HG02798 (cell line): ENCODE results near the gene PHACTR3.

Experiments
- ATAC-seq: cut with Tn5 transposase; IDR thresholded peaks from one replicate; pipeline ENCODE4 v1.9.1; 2021; ENCODE audit warnings: mild to moderate bottlenecking; ENCODE audit not compliant: unreplicated experiment, poor library complexity

Gene PHACTR3

DNA sequence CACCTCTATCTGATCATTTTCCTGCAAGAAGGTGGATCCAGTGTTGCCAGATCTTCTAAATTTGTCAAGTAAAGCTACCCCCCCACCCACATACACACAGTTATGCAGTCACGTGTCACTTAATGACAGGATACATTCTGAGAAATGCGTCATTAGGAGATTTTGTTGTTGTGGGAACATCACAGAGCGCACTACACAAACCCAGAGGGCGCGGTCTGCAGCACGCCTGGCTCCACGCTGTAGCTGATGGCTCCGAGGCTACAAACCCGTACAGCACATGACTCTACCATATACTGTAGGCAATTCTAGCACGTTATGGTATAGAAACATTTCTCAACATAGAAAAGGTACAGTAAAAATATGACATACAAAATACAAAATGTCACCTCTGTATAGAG, 202.2 kb downstream of the PHACTR3 start:
- no peak for ATAC-seq

DNA sequence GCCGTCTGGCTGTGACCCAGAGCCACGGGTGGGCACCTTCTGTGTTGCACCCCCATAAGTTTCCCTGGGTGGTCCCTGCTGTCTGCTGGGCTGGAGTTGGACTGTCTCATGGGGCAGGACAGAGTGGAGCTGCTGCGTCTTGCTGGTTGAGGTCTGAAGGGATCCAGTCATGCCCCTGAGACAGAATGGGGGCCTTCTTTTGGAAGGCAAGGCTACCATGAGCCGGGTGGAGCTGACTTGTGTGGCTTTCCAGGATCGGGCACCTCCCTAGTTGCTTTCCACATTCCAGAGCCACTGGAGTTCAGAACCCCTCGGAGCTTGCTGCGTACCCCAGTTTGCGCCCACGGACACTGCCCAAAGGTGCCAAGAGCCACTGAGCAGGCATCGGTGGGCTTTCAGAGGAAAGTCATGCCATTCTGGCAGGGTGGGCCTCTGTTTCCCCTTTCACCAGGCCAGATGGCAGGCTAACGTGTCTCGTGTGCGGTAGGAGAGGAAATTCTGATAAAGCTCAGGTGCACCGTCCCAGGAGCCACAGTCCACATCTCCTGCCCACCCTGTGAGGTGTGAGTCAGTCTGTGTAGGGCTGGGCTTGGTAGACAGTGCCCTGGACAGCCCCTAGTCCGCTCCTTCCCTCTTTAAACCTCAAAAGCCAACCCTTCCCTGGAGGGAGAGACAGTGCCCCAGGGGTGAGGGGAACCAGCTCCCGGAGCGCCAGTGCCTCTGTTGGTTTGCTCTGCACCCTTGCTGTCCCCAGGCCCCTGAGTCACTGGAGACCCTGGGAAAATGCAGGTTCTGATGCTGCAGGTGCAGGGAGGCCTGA, 203.8 kb downstream of the PHACTR3 start:
- ATAC-seq = no peak

DNA sequence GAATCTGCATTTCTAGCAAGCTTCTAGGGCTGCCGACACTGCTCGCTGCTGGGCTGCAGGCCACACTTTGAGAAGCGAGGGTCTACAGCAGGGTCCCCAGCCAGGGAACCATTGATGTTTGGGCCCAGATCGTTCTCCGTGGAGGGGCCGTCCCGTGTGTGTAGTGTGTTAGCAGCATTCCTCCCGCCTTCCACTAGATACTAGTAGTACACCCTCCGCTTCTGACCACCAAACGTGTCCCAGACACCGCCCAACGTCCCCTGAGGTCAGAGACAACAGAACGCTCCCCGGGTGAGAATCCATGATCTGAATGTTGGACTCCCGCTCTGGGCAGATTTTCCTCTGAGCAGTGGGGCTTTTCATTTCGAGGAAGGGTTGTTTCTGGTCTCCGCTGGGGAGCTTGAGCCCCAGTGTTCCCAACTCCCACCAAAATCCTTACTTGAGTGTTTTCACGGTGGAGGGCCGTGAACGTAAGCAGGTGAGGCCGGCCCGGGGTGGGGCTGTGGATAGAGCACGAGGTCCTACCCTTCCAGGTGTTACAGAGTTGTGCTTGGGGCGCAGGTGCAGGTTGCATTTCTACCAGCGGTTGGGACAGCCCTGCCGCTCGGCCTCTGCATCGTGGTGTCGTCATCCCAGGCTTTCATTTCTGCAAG, 204.5 kb downstream of the PHACTR3 start:
- ATAC-seq = no peak

DNA sequence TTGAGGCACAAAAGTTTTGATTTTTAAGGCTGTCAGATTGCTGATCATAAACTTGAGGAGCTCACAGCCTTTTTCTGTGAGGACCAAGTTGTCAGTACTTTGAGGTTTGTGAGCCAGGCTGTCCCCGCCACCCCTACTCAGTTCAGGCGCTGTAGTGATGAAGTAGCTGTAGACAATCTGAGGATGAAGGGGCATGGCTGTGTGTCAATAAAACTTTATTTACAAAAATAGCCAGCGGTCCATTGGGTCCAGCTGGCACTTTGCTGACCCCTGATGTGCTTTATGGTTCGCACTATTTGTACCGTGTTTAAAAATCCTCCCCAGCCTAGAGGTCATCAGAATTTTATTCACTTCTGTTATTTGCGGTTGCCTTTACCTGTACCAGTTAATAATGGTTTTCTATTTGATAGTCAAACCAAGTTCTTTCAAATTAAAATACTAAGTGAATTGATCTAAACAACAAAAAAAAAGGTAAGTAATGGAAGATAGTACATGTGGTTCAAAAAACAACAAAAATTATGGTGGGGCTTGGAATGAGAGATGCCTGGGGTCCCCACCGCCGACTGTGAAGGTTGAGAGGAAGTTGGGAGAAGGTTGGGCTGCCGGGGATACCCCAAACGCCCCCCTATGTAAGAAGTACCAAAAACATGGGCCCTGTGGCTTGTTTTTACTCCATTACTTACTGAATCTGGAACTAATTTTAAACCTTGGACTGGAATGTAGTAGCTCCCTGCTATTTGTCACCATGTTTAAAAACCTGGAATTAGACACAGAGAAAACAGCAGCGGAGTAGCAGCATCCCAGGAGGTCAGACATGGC, 205.5 kb downstream of the PHACTR3 start:
- ATAC-seq = no peak

DNA sequence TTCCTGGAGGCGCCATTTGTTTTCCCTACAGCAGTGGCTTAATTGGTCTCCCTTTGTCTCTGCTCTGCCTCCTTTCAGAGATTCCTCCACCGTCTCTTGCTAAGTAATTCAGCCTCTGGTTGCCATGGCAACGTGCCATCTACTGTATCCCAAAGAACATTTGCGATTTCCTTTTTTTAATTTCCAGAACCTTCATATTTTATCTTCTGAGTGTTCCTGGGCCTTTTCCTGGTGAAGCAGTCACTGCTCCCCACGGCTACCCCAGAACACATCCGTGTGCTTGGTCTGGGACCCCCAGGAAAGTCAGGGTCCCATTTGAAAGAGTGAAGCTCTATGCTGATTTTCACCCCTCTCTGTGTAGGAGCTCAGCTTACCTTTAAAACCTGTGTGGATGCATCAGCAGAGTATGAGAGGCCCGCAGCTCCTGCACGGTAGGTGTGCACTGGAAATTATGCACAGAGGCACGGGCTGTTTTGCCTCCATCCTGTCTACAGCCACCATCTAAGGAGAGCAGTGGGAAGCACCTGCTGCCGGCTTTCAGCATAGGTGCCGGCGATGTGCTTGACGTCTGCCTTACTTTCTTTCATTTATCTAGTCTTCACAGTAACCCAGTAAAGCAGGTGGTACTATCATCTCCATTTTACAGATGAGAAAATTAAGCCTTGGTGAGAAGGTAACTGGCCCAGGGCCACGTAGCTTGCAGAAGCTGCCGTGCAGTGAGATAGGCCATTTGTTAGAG, 206.3 kb downstream of the PHACTR3 start:
- no peak for ATAC-seq

DNA sequence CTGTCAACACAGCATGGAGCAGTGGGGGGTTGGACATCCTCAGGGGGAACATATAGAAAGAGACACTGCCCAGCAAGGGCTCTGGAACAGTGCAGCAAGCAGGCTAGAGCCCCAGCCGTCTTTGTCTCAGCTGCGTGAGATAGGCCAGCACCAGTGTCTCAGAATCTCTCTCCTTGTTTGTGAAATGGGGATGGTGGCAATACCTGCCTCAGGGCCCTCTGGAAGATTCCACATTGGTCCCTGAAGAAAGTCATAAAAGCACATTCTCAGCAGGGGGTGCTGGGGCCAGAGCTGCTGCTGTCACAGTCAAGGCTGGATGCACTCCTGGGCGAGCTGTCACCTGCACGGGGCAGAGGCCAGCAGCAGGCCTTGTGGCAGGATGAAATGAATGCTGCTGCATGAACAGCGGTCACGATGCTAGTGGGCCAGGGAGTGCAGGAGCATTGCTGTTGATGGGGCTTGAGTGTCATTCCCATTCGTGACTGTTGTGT, 207.4 kb downstream of the PHACTR3 start:
- no peak for ATAC-seq

DNA sequence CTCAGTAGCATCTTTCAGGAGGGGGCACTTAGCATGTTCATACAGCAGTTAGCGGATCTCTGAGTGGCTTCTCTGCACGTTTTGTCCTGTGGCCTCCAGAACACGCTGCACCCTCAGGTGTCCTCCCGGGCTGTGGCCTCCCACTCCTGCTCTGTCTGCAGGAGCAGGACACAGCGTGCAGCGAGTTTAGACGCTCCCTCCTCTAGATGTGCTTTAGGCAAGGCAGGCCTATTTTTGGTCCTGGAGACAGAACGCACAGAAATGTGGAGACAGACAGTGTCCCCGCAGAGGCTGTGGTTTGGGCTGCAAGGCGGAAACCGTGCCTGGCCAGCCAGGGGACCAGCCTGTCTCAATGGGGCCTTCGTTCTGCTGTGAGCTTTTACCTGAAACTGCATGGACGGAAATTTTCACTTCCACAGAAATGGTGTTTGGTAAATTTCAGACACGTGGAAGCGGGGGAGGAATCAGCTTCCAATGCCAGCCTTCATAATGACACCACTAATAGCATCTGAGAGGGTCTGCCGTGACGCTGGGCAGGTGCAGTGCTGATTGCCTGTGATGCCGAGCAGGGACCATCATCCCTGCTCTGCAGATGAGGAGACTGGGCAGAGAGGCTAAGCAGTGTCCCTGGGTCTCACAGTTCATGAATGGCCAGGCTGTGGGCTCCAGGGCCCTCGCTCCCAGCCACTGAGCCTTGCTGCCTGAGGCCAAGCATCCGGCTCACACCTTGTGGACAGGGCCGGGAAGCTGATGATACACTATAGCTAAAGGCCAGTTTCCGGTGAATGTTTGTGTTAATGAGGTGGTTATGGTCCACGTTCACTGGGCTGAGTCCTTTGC, 208.2 kb downstream of the PHACTR3 start:
- ATAC-seq = no peak

DNA sequence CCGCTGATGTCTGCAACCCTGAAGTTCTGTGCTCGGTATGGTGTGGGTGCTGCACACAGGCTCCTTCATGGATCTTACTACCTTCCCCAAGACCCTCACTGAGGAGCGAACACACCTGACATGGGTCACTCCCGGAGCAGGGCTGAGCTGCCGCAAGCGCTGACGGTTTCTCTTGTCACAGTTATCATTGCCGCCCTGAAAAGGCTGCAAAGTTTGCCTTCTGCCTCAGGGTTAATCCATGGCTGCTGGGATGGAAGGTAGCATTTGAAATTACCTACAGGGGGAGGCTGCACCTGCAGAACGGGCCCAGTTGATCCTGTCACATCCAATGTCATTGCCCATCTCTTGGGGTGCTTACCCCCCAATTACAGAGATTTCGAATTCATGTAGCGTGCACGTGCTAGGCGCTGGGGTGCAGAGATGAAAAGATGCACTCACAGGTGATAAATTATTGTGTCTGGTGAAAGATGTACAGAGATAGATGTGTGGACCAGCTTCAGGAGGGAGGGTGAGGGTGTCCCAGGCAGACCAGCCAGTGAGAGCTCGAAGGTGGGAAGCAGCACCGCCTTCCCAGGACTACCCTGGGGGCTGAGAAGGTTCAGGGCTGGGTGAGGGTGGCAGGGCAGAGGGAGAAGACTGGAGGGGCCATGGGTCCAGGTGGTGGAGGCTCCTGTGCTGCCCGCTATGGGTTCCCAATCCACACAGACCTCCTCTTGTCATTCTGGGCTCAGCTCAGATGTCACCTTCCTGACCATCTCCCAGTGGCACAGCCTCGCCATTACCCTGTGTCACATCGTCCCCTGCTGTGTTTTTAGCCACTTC, 209.0 kb downstream of the PHACTR3 start:
- no peak for ATAC-seq

DNA sequence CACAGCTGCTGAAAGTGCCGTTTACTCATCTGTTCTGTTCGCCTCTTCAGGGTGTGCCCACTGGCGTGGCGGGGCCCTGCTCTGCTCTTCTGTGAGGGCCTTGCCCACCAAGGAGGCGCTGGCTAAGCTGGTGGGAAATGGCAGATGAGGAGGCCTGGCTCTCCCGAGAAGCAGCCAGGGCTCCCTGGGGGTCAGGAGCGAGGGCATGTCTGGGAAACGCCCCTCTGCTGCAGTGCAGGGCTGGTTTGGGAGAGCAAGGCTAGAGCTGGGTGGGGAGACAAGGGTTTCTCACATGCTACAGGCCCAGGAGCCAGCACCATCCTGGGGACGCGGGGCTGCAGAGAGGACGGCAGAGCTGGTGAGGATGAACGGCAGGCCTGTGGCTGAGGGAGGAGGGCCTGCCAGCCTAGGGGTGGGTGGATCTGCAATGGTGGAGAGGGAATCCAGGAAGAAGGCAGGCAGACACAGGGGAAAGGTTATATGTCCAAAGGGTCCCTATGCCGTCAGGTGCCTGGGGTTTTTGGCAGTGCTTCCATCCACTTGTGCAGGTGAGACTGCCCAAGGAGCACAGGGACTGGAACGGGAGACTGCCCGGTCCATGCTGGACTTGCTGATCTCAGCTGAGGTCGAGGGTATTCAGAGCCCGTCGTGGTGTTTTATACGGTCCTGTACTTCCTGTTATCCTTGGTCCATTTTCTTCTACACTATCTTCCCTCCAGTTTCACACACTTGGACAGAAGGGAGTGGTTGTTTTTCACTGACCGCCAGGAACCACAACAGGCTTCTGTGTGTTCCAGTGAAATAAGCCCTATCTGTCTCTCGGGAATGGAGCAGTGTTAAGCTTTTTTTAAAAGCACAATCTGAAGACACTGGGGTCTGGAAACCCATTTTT, 209.9 kb downstream of the PHACTR3 start:
- ATAC-seq = no peak

DNA sequence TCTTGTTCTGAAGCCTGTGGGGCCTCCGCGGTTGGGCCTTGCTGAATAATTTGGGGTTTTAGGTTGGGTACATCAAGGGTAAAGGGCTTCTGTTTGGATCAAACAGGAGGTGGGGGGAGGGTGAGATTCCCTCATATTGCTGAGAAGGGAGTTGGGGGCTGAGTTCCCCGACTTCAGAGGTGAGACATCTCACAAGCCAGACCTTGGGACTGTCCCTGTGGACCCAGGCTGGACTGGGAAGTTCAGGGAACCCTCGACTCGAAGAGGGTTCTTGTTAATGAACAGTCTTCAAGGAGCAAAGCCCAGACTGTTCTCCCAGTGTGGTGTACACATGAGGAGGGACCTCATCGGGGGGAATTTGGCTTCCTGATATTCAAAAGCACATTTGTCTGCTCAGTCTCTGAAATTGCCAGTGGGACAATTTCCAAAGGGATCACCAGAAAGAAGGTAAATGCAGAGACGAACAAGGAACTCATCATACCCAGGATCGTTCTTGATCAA, 210.6 kb downstream of the PHACTR3 start:
- ATAC-seq = no peak

DNA sequence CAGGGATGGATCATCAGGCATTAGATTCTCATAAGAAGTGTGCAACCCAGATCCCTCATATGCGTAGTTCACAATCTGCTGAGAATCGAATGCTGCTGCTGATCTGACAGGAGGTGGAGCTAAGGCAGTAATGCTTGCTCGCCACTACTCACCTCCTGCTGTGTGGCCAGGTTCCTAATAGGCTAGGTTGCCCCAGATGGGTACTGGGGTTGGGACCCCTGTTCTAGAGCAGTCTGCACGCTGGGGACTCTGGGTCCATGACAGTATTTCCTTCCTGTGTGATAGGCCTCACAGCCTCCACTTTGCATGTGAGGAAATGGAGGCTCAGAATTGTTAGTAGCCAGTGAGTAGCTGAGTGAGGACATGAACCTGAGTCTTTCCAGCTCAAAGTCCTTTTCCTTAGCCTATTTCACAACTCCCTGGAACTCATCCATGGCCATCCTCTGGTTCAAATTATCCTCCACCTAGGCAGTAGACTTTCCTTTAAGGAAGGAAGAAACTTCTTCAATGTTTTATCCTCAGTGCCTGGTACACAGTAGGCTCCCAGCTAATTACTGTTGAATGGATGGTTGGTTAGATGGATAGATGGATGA, 211.9 kb downstream of the PHACTR3 start:
- ATAC-seq = no peak

DNA sequence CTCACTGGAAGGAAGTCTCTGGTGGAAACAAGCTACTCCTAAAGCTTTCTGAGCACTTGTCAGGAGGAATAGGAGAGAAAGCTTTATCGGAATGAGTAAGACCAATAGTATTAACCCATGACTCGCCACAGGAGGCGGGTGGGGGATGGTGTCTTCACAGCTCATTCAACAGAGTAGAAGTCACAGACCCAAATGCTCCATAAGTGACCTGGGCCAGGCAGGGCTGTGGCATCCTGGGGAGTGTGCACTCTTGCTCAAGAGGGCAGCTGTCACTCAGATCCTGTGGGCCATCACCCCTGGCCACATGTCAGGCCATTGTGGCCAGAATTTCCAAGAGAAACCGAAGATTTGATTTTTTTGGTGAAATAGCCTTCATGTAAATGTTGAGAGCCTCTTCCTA, 213.1 kb downstream of the PHACTR3 start:
- ATAC-seq = no peak

DNA sequence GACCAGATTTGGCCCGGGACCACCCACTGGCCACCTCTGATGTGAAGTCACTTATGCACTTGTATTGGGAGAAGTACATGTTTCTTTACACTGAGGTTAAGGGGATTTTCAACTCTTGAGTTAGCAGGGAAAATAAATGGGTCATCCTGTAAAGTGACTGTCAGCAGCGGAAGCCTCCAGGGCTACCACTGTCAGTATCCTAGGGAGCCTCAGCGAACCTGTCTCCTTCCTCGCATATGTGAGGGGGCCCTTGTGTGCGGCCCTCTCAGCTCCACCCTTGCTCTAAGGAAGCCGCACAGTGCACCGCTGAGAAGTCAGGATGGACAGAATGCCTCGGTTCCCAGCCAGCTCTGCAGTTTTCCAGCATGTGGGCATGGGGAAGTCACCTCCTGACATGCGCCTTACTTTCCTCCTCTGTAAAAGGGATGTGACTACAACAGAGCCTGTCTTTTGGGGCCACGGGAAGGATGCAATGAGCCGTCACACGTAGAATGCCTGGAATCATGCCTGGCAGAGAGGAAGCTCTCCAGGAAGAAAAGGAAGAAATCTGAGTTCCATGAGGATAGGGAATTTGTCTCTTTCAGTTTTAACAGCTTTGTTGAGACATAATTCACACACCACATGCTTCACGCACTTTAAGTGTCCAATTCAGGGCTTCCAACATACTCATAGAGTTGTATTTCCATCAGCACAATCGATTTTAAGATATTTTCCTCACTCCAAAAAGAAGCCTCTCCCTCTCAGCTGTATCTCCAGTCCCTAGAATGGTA, 213.7 kb downstream of the PHACTR3 start:
- ATAC-seq = no peak

DNA sequence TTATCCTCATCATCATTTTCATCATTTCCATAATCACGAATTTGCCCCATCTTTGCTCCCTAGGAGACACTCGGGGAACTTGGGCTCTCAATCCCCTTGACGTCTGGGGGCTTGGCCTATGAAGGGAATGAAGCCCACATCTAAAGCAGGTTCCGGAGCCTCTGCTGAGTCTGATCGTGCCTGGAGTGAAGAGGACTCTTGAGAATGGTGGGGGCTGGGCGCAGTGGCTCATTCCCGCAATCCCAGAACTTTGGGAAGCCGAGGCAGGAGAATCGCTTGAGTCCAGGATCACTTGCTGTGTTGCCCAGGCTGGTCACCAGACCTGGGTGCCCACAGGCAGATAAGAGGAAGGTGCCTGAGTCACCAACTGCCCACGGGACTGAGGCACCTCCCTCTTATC, 214.6 kb downstream of the PHACTR3 start:
- ATAC-seq = no peak

DNA sequence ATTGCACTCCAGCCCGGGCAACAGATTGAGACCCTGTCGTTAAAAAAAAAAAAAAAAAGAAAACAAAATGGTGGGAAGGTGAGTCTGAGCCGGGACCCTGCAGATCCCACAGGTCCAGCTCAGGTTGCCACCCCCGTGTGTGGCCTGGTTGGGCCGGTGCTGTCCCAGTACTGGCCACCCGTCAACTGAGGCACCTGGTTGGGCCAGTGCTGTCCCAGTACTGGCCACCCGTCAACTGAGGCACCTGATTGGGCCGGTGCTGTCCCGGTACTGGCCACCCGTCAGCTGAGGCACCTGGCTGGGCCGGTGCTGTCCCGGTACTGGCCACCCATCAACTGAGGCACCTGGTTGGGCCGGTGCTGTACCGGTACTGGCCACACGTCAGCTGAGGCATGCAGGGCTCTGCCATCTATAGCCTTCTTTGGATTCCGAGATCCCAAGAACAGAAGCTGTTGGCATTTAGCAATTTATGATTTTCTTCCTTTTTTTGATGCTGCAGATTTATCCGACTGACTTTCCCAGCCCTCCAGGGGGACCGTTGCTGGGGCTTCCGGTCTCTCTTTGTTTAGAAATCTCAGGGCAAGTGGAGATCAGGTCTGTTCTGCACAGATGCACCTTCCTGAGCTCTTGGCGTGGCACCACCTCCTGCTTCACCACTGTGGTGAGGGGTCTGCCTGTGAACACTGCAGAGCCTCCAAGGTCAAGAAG, 215.3 kb downstream of the PHACTR3 start:
- no peak for ATAC-seq
